GM21576 (cell line): Measurements from ENCODE around the gene TTF2.
"Not testable (repeated sequence)": the region's sequence is repeated elsewhere in the genome, so short reads cannot be mapped to it uniquely, and the experiment has no call there.

Experiments
- ATAC-seq: cut with Tn5 transposase; IDR thresholded peaks from one replicate; pipeline ENCODE4 v1.9.1; 2021; ENCODE audit warnings: mild to moderate bottlenecking, moderate library complexity; ENCODE audit not compliant: unreplicated experiment

TTF2 gene

GRCh38 chr1:117119144-117119543 lies 59.0 kb downstream of the TTF2 start:
- not testable (repeated sequence) for ATAC-seq

DNA sequence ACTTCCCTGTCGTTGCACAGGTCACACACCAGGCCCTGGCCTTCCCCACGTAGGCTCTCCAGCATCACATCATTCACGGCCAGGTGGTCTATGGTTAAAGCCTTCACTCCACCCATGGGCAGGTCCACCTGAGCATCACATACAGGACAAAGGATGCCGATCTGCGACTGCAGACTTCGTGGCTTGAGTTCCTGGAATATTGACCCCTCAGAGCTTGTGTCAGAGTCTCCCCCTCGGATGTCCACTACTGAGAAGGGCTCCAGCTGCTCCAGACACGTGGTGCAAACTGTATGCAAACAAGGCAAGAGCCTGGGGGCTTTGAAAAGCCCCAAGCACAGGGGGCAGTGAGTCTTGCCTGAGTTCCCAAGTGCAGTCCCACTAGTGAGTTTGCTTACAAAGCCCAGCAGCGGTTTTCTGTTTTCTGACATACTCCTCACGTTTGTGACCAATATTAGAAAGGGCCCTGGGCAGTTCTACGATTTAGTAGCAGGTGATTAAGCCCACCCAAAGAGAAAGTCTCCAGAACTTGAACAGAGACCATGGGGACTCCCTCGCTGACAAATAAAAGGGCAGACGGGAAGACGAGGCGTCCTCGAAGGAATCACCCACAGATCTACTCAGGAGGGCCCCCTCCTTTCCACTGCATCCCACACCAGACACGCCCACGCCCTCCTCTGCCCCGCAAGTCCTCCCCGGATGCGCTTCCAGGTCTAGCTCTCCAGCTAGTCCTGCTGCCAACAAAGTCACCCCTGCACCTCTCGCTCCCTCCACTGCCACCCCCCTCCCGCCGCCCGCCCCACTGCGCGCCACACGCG lies 60.9 kb downstream of the TTF2 start:
- no peak for ATAC-seq

DNA sequence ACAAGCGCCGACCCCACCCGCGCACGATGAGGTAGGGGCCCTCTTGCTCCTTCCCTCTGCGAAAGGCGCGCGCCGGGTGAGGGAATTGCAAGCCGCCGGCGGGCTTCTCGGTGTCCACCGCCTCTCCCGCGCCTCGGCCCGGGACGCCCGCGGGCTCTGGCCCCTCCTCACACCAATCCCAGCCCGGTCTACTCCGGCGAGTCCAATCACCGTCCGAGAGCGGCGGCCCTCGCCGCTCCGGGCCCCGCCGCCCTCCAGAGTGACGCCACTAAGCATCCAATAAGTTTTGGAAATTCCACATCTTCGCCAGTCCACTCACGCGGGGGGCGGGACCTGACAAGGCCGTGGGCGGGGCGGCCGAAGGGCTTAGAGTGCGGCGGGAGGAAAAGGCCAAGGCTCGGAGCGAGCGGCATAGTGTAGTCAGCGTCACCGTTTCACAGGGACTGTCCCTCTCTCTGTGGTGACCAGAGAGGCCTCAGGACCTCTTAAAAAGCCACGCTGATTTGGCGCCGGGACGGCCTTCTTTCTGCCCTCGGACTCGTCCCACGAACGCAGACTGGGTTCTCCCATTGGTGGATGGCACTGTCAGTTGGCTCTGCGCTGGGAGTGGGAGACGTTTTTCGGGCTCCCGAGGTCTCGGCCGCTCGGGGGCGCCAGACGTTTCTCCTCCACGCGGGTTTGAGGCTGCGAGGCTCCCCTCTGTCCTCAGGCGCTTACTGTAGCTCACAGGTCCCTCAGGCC lies 61.6 kb downstream of the TTF2 start, which contains the start of gene TRIM45:
TSS of gene TRIM45 (minus strand) at position 161 of the 741 bp plus-strand sequence. CDS start 548 bp downstream, outside the sequence.
- peak; percentile 81 for ATAC-seq

GRCh38 chr1:117122330-117123025 lies 62.4 kb downstream of the TTF2 start:
- no peak for ATAC-seq

DNA sequence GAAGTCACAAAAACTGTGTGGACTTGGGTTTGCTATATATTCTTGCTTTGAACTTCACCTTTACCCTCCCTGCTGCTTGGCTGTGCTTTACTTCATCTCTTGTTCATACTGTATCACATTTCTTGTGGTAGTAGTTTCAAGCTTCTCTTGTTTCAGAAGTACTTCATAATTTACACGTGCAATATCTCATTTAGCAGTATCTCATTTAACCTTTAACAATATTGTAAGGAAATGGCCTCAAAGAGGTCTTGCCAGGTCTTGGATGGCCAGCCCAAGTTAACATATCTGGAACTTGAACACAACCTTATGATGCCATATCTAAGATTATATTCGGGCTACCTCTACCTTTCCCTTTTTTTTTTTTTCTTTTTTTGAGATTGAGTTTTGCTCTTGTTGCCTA lies 63.1 kb downstream of the TTF2 start:
- ATAC-seq: no peak

- ATAC-seq: no peak
These were observed 64.5 kb downstream of the TTF2 start for GRCh38 chr1:117124661-117125060.

- ATAC-seq: no peak
These were observed 67.7 kb downstream of the TTF2 start for GRCh38 chr1:117127795-117128194.

GRCh38 chr1:117128323-117129079 lies 68.4 kb downstream of the TTF2 start:
- no peak for ATAC-seq

- ATAC-seq: no peak
These were observed 70.4 kb downstream of the TTF2 start for GRCh38 chr1:117130526-117130925.

GRCh38 chr1:117135329-117135728 lies 75.2 kb downstream of the TTF2 start:
- no peak for ATAC-seq

GRCh38 chr1:117136749-117137148 lies 76.6 kb downstream of the TTF2 start:
- ATAC-seq: no peak

DNA sequence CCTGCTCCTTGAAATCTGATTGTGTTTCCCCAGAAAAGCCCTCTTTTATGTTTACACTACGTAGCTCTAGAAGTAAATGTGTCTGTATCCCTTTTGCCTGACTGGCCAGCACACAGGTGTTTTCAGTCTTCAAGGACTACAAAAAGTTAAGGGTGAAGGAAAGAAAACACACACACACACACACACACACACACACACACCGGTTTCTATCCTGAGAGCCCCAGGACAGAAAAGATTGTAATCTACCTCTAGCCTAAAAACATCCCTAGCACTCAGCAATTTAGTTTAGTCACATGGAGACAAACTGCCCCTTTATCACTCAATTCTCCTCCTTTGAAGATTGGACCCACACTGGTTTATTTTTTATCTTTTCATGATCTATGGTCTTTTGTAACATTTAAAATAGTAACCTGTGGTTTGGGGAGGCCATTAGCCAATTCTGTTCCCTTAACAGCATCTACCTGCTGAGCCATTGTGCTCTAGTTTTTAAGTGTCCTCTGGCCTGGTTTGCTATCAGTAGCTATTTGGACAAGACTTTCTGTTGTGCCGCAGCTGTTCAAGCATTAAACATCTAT lies 77.2 kb downstream of the TTF2 start:
- ATAC-seq: no peak

DNA sequence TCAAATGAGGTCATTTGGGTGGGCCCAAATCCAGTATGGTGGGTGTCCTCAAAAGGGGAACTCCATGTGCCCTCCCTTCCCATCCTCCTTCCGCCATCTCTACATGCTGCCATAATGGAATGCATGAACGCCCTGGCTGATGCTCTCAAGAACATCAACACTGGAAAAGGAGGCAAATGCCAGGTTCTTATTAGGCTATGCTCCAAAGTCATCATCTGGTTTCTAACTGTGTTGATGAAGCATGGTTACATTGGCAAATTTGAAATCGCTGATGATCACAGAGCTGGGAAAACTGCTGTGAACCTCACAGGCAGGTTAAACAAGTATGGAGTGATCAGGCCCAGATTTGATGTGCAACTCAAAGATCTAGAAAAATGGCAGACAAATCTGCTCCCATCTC lies 78.0 kb downstream of the TTF2 start:
- ATAC-seq: no peak

- ATAC-seq: no peak
These were observed 78.4 kb downstream of the TTF2 start for GRCh38 chr1:117138561-117138960.

DNA sequence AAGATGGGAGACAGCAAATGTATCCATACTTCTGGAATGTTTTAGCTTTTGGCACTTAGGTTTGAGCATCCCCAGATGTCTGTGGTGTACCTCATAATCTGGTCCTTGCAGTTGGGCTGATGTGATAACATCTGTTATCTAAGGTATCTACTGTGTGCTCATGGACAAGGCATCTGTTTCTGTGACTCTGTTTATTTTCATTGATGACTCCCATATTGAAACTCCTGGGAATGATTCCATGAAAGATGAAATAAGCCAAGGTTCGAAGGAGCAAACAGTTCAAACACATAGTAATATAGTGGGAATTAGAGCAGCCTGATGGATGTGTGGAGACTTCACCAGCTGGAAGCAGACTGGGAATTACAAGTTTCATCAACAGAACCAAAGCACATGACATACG lies 82.1 kb downstream of the TTF2 start:
- ATAC-seq: no peak

DNA sequence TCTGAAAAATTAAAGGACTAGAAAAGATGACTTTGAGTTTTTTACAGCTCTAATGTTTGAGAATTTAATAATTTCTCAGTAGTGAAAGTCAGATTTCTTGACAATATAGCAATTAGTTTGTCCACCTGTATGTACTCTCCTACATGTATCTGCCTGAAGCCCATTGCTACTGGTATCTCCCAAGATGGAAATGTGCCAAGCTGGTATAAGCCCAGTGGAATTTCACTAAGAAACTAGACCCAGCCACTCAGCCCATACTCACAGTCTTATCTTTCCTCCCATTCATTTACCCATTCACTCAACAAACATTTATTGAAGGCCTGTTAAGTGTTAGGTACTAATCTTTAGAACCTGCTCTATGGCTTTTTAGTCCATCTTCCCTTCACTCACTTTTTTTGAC lies 83.0 kb downstream of the TTF2 start:
- ATAC-seq: no peak

DNA sequence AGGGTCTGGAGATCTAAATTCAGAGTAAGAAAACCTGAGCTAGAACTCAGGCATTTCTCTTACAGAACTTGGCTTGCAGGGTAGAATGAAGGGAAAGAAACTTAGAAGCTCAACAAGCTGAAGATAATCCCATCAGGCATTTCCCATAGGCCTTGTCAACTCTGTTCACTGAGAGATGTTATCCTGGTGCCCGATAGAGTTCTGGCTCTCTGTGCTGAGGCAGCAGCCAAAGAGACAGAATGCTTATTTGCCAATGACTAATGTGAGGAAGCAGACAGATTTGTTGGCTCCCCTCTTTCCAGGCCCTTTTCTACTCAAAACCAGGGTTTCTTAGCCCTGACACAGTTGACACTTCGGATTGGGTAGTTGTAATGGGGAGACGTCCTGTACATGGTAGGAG lies 83.7 kb downstream of the TTF2 start:
- ATAC-seq: no peak

DNA sequence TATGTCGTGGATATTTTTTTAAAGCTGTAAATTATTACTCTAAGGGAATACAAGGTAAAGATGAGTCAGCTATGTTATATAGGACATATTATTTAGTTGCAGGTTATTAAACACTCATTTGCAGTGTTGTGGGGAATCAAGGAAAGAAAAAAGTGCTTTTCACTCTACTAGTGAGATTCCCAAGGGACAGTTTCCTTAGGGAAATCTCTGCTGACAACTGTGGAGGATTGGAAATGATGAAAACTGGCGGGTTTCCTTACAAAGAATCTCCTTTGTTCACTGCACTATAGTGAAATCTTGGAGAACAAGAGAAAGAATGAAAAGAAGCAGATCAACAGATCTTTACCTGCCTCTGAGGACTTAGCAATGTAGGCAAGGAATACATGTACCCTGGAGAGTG lies 85.9 kb downstream of the TTF2 start:
- no peak for ATAC-seq

GRCh38 chr1:117146575-117147340 lies 86.6 kb downstream of the TTF2 start:
- ATAC-seq: no peak

DNA sequence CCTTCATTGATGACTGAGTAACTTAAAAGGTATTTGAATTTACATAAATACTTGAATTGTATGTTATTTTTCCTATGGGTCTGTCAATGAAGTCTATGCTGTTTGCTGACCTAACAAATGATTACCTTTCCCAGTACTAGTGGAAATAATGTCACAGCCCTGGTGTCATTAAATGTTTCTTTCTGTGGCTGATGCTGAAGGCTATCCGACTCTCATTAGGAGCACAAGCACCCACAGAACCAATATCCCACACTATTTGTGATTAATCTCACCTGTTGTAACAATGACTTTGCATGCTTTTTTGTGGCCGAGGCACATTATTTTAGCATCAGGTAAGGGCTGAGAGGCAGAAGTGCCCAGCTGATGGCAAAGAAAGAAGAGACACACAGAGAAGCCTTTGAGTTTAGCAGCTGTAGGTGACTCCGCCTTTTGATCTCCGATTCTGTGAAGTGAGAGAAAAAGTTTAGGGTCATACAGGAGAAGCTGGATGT lies 87.3 kb downstream of the TTF2 start:
- no peak for ATAC-seq
